ENCODE measurements around the gene POLG. TPM values are rescaled to one million over a fixed set of nuclear protein-coding genes. Genes with fewer than 3 reads are reported as not detected.

Gene POLG
- total and polyA plus RNA-seq, 2 of the 13 experiments (the other 11 are each of a cell fraction or from before 2014, with no cell fraction given), result 26.6 to 35.5 TPM

GRCh38 chr15:89353991-89354390, 19.4 kb upstream of the POLG start (continued):
- no peak for TF ChIP-seq ZNF10 (CRISPR knock-in tag; IDR thresholded peaks at IDR 0.05; ENCODE audit: borderline replicate concordance, low read depth)
- no peak for TF ChIP-seq ZNF207 (IDR thresholded peaks at IDR 0.05; ENCODE audit: borderline replicate concordance)
- TF ChIP-seq ZNF850 (CRISPR knock-in tag; conservative IDR thresholded peaks at IDR 0.05), result no peak
- TF ChIP-seq ZNF407 (CRISPR knock-in tag; IDR thresholded peaks at IDR 0.05; ENCODE audit: not compliant biosample characterization), result no peak
- no peak for TF ChIP-seq ZNF263 (CRISPR knock-in tag; IDR thresholded peaks at IDR 0.05)
- TF ChIP-seq ZNF570 (CRISPR knock-in tag; IDR thresholded peaks at IDR 0.05; ENCODE audit: borderline replicate concordance), result no peak
- no peak for TF ChIP-seq ZNF460 (CRISPR knock-in tag; IDR thresholded peaks at IDR 0.05; ENCODE audit: borderline replicate concordance)
- TF ChIP-seq ZNF546 (CRISPR knock-in tag; conservative IDR thresholded peaks at IDR 0.05), result no peak
- TF ChIP-seq HOXA7 (CRISPR knock-in tag; IDR thresholded peaks at IDR 0.05), result no peak
- no peak for TF ChIP-seq ZFX (CRISPR knock-in tag; IDR thresholded peaks at IDR 0.05; ENCODE audit: low read depth)
- TF ChIP-seq NCOA2 (CRISPR knock-in tag; IDR thresholded peaks at IDR 0.05), result no peak

Measured in HepG2 (cell line).